Lower lobe of right lung (tissue), 2 donors: ENCODE results near the gene ZNF12. TPM values are rescaled to one million over a fixed set of nuclear protein-coding genes. Genes with fewer than 3 reads are reported as not detected.

Source experiments
- ATAC-seq, 2 donors: fragments of 200-7000 bp; cut with Tn5 transposase; one replicate each; pipeline ENCODE4 v1.9.1; 2020 to 2022; ENCODE audit warnings: mild to moderate bottlenecking in 2 of 2, moderate library complexity in 2 of 2
- DNase-seq: peaks from one replicate; pipeline ENCODE4 v3.0.0-alpha.2; 2020
- H3K27ac ChIP-seq: fragments of 200-600 bp; one replicate; pipeline ENCODE4 v1.8.0; 2022
- H3K27me3 ChIP-seq: fragments of 200-600 bp; one replicate; pipeline ENCODE4 v1.8.0; 2022; ENCODE audit warnings: low read depth
- H3K36me3 ChIP-seq: fragments of 200-600 bp; one replicate; pipeline ENCODE4 v1.8.0; 2022; ENCODE audit warnings: mild to moderate bottlenecking
- H3K4me1 ChIP-seq: fragments of 200-600 bp; one replicate; pipeline ENCODE4 v1.8.0; 2022
- H3K4me3 ChIP-seq: fragments of 200-600 bp; one replicate; pipeline ENCODE4 v1.8.0; 2022; ENCODE audit warnings: mild to moderate bottlenecking
- H3K9me3 ChIP-seq: fragments of 200-600 bp; one replicate; pipeline ENCODE4 v1.8.0; 2022
- intact Hi-C: fragments of 100-400 bp; cut with DNase I; formaldehyde crosslinking; loops from one replicate; pipeline ENCODE4 v1.11.0; 2022
- total RNA-seq: library from RNA; stranded (reverse); fragmentation: NEBNext Ultra II Directional; extraction: Animal tissue kit (Norgen Biotek cat#: 25700); gene quantifications from one replicate; pipeline ENCODE4 v1.2.1, GENCODE V29; 2021
- TF ChIP-seq, protein P1 (sequence below): fragments of 200-600 bp; IDR thresholded peaks from one replicate; pipeline ENCODE4 v1.8.0; 2022; ENCODE audit warnings: antibody characterized with exemption, mild to moderate bottlenecking
- donor health status: DM: no; HTN: yes; CAD: no; lungs with severe emphysema.

The ZNF12 gene
- total RNA-seq, 1 donor from 2014 or later, result 23.4 TPM

DNA sequence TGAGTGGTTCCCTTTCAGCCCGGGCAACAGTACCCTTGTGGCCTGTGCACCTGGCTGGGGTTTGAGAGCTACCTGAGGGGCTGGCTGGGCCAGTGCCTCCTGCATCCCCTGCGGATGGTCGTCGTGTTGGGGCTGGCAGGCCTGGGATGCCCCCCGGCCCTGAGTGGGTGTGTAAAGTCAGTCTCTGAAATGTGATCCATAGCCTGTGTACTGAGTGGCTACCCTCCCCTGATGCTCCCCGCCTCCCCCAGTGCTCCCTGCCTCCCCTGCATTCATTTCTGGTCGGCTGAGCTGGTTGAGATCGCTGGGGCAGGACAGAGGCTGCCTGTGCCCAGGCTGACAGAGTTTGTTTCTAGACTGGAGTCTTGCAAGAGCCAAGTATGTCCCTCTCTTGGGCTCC is 60.3 kb downstream of the ZNF12 start:
- Histone ChIP-seq H3K9me3 (no peaks in the 10 kb centered on the region), H3K4me1 (no peaks in the 10 kb centered on the region), H3K4me3 (no peak overlapping the region), H3K36me3 (peaks cover 99% of the 10 kb centered on the region), H3K27me3 (no peaks in the 10 kb centered on the region), H3K27ac (no peak overlapping the region)
- TF ChIP-seq, protein P1, sequence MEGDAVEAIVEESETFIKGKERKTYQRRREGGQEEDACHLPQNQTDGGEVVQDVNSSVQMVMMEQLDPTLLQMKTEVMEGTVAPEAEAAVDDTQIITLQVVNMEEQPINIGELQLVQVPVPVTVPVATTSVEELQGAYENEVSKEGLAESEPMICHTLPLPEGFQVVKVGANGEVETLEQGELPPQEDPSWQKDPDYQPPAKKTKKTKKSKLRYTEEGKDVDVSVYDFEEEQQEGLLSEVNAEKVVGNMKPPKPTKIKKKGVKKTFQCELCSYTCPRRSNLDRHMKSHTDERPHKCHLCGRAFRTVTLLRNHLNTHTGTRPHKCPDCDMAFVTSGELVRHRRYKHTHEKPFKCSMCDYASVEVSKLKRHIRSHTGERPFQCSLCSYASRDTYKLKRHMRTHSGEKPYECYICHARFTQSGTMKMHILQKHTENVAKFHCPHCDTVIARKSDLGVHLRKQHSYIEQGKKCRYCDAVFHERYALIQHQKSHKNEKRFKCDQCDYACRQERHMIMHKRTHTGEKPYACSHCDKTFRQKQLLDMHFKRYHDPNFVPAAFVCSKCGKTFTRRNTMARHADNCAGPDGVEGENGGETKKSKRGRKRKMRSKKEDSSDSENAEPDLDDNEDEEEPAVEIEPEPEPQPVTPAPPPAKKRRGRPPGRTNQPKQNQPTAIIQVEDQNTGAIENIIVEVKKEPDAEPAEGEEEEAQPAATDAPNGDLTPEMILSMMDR, result no peak
- no peak for ATAC-seq
- no peak for DNase-seq
- intact Hi-C loops, result no loop called here

DNA sequence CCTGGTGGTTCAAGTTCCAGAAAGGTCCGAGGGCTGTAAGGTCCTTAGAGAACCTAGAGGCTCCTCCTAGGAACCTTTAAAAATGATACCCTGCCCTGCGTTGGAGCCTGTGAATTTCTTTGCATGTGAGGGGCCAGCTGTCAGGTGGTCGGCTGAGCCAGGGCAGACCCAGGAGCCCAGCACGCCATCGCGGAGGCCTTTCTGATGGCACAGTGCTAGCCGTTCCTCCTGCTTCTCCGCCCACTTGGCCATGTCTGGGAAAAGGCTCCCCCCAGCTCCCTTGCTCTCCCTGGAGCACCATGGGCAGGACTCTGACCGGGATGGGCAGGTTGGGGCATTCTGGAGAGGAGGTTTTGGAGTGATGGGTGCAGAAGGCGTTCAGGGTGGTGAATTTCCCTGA is 62.0 kb downstream of the ZNF12 start:
- no peaks in the 10 kb centered on the region for H3K9me3 ChIP-seq
- no peak overlapping the region for H3K27ac ChIP-seq
- TF ChIP-seq, protein P1, result no peak
- H3K27me3 ChIP-seq, result no peaks in the 10 kb centered on the region
- peaks cover 88% of the 10 kb centered on the region for H3K36me3 ChIP-seq
- H3K4me3 ChIP-seq, result no peak overlapping the region
- intact Hi-C loops, result no loop called here
- no peaks in the 10 kb centered on the region for H3K4me1 ChIP-seq
- DNase-seq, result no peak
- ATAC-seq, result no peak

DNA sequence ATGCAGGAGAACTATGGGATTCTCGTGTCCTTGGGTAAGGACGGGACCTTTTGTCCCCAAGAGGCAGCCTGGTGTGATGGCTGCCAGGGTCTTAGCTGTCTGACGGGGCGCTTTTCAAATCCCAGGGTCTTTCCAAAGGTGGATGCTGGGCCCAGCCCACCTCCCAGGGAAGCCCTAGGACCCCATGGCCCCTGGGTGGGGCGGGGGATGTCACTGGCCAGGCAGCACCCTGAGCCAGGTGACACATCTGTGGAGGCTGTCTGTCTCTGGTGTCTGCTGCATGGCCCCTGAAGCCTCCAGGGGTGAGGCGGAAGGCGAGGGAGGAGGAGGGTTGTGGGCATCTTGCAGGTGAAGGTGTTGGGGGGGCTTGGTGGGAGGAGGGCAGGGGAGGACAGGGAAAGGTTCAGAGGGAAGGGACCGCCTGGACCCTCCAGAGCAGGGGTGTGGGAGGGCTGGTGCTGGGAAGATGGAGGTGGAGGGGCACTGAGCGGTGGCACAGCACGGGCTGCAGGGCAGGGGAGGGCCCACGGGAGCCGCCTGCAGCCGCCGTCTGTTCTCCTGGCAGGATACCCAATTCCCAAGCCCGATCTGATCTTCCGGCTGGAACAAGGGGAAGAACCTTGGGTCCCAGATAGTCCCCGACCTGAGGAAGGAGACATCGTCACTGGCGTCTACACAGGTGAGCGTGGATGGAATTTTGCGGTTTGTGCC is 62.7 kb downstream of the ZNF12 start:
- Histone ChIP-seq H3K9me3 (no peaks in the 10 kb centered on the region), H3K27me3 (no peaks in the 10 kb centered on the region), H3K27ac (no peak overlapping the region), H3K4me1 (peaks cover 3% of the 10 kb centered on the region), H3K36me3 (peaks cover 85% of the 10 kb centered on the region), H3K4me3 (no peak overlapping the region)
- TF ChIP-seq, protein P1, result no peak
- no peak for DNase-seq
- intact Hi-C loops, result no loop called here
- no peak for ATAC-seq

DNA sequence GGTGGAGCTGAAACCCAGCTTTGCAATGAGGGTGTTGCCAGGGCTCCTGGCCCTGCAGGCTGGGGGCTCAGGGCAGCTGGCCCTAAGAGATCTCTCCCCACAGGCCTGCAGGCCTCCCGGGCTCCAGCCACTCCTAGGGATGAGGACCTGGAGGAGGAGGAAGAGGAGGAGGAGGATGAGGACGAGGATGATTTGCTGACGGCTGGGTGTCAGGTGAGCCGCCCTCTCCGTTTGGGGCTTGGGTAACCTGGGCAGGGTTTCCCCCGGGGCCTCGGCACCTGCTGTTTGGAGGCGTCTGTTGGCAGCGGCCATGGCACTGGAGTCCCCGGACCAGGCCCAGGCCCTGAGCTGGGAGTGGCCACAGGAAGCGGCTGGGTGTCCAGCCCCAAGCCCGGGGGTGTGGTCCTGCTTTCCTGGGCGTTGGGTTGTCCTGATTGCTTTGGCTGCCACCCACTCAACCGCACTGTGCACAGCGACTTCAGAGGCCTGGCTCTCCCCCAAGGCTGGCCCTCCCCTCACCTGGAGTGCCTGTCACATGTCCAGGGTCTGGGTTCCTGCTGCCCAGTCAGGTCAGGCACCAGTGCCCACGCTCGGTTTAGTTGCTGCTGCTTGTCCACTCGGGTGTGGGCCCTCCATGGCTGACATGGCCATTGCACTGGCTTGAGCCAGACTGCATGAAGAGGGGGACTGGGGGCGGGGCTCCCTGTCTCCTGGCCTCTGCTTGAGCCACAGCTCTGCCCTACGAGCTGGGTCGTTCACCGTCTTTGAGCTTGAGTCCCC is 63.7 kb downstream of the ZNF12 start:
- Histone ChIP-seq H3K9me3 (no peaks in the 10 kb centered on the region), H3K27ac (no peak overlapping the region), H3K27me3 (no peaks in the 10 kb centered on the region), H3K4me1 (peaks cover 13% of the 10 kb centered on the region), H3K4me3 (no peak overlapping the region), H3K36me3 (peaks cover 75% of the 10 kb centered on the region)
- ATAC-seq (no peak), DNase-seq (no peak)
- intact Hi-C loops, result no loop called here
- TF ChIP-seq, protein P1, result no peak

DNA sequence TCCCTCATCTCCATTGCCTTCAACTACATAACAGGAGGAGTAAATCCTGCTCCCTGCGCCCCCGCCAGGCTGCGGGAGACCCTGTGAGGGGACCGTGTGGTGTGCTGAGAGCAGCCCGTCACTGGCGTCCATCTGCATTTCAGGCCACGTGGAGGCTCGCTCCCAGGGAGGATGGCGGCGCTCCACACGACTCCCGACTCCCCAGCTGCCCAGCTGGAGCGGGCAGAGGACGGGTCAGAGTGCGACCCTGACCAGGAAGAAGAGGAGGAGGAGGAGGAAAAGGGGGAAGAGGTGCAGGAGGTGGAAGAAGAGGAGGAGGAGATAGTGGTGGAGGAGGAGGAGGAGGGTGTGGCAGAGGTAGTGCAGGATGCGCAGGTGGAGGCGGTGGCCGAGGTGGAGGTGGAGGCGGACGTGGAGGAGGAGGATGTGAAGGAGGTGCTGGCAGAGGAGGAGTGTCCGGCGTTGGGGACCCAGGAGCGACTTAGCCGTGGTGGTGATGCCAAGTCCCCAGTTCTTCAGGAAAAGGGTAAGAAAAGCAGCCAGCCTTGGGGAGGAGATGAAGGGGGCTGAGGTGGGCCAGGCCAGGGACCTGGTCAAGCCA is 64.4 kb downstream of the ZNF12 start:
- no peaks in the 10 kb centered on the region for H3K9me3 ChIP-seq
- DNase-seq (no peak), ATAC-seq (no peak)
- peaks cover 67% of the 10 kb centered on the region for H3K36me3 ChIP-seq
- H3K4me3 ChIP-seq, result no peak overlapping the region
- no peaks in the 10 kb centered on the region for H3K27me3 ChIP-seq
- H3K27ac ChIP-seq, result no peak overlapping the region
- intact Hi-C loops, result no loop called here
- peaks cover 17% of the 10 kb centered on the region for H3K4me1 ChIP-seq
- TF ChIP-seq, protein P1, result no peak
